K562 (cell line): ENCODE measurements around the gene ITGA11. TPM values are rescaled to one million over a fixed set of nuclear protein-coding genes. Genes with fewer than 3 reads are reported as not detected.

ENCODE experiments used
- ATAC-seq: fragments of 200-7000 bp; cut with Tn5 transposase; 3 replicates; pipeline ENCODE4 v1.9.1; 2020; ENCODE audit warnings: moderate library complexity
- BruUV-seq: library from RNA; stranded (reverse); fragments of 400-500 nt; replicated peaks from 2 replicates; lab custom pipeline; 2021; lab: Mats Ljungman, UMichigan
- CTCF ChIA-PET: fragments of 300-600 bp; formaldehyde crosslinking; extraction: SDS; loops from one replicate; lab custom pipeline; 2021; ENCODE audit warnings: low intra/inter-chr PET ratio; lab: Yijun Ruan, JAX
- POLR2A ChIA-PET: fragments of 300-600, 350-650 bp; sonication (Branson Sonifier 250); formaldehyde crosslinking; extraction: SDS; loops from one replicate; lab custom pipeline; 2021; ENCODE audit warnings: antibody characterized with exemption, inconsistent platforms; lab: Yijun Ruan, JAX
- DNase-seq, 4 experiments: peaks; one replicate each; pipeline versions ENCODE4 v3.0.0 to v3.0.0-alpha.2; 2011 to 2018; ENCODE audit warnings: low spot score in 3 of 4, mixed read lengths in 3 of 4; ENCODE audit errors: extremely low read depth in 1 of 4
- FAIRE-seq: peaks from 2 replicates; lab custom pipeline; 2011; peaks lifted over from hg19 to GRCh38; lab: Jason Lieb, UNC
- H2AFZ ChIP-seq: 2 replicates; pipeline ENCODE4 v1.6.0; 2011; ENCODE audit warnings: low read depth, low read length, control low read depth, inconsistent platforms
- H3K27ac ChIP-seq: fragments of 200-600 bp; 3 replicates; pipeline ENCODE4 v1.8.0; 2011; ENCODE audit warnings: low read depth, mild to moderate bottlenecking, control low read depth, inconsistent platforms, low read length, moderate library complexity, mixed read lengths; ENCODE audit errors: extremely low read depth
- H3K27me3 ChIP-seq, 2 experiments: fragments of 300-600 bp in 1 of 2; 2 replicates in 1 of 2; 3 replicates in 1 of 2; pipeline versions ENCODE4 v1.6.0 to v1.8.0; 2011; ENCODE audit warnings: inconsistent platforms in 2 of 2, low read length in 2 of 2, mild to moderate bottlenecking in 1 of 2, mixed read lengths in 1 of 2, moderate library complexity in 1 of 2; ENCODE audit not compliant: control insufficient read depth in 2 of 2, insufficient read depth in 2 of 2
- H3K36me3 ChIP-seq: fragments of 300-600 bp; 3 replicates; pipeline ENCODE4 v1.8.0; 2011; ENCODE audit warnings: mild to moderate bottlenecking, low read length, inconsistent platforms; ENCODE audit not compliant: control insufficient read depth, insufficient read depth
- H3K4me1 ChIP-seq, 2 experiments: fragments of 200-600 bp in 1 of 2; replicated peaks in 1 of 2; 2 replicates in 1 of 2; 3 replicates in 1 of 2; pipeline versions ENCODE4 v1.5.1 to v1.8.0; 2011; ENCODE audit warnings: inconsistent platforms in 2 of 2, low read length in 2 of 2, mild to moderate bottlenecking in 1 of 2, mixed read lengths in 1 of 2, moderate library complexity in 1 of 2; ENCODE audit not compliant: control insufficient read depth in 2 of 2, insufficient read depth in 2 of 2
- H3K4me2 ChIP-seq: 2 replicates; pipeline ENCODE4 v1.6.1; 2011; ENCODE audit warnings: low read length, control low read depth, inconsistent platforms, mixed read lengths; ENCODE audit not compliant: insufficient read depth
- H3K4me3 ChIP-seq: fragments of 200-600 bp; sonication (generic), shearing (Covaris generic); 2 replicates; pipeline ENCODE4 v1.5.1; 2016; ENCODE audit warnings: control low read depth, inconsistent platforms
- H3K79me2 ChIP-seq: fragments of 200-600 bp; 3 replicates; pipeline ENCODE4 v1.8.0; 2011; ENCODE audit warnings: low read length, inconsistent platforms; ENCODE audit not compliant: control insufficient read depth, insufficient read depth
- H3K9ac ChIP-seq, 2 experiments: 2 replicates each; pipeline versions ENCODE4 v1.6.0 to v1.6.1; 2011; ENCODE audit warnings: low read depth in 2 of 2, low read length in 2 of 2, control low read depth in 1 of 2, inconsistent platforms in 1 of 2, mild to moderate bottlenecking in 1 of 2, mixed read lengths in 1 of 2; ENCODE audit not compliant: insufficient read depth in 1 of 2
- H3K9me1 ChIP-seq: one replicate; pipeline ENCODE4 v1.6.0; 2011; ENCODE audit warnings: inconsistent platforms, mild to moderate bottlenecking, low read length, moderate library complexity; ENCODE audit not compliant: control insufficient read depth, insufficient read depth
- H3K9me3 ChIP-seq: replicated peaks from 2 replicates; pipeline ENCODE4 v1.5.1; 2011; ENCODE audit warnings: low read depth, low read length, inconsistent platforms; ENCODE audit not compliant: control insufficient read depth, insufficient read depth
- H4K20me1 ChIP-seq: replicated peaks from 2 replicates; pipeline ENCODE4 v1.6.1; 2011; ENCODE audit warnings: low read length, inconsistent platforms, mixed read lengths; ENCODE audit not compliant: control insufficient read depth, insufficient read depth
- BHLHE40 ChIP-seq: IDR thresholded peaks from 2 replicates; pipeline ENCODE4 v1.6.1; 2011; ENCODE audit warnings: low read length, improper control_type of control experiment
- CBX1 ChIP-seq: sonication (generic); IDR thresholded peaks from 2 replicates; pipeline ENCODE4 v1.6.1; 2016; ENCODE audit warnings: antibody characterized with exemption, low read depth, mild to moderate bottlenecking
- CREM ChIP-seq: IDR thresholded peaks from 2 replicates; pipeline ENCODE4 v1.6.1; 2014; ENCODE audit warnings: antibody characterized with exemption, low read depth
- EGR1 ChIP-seq: fragments of 450-650 bp; conservative IDR thresholded peaks from 2 replicates; pipeline ENCODE4 v1.6.1; 2017; ENCODE audit warnings: mild to moderate bottlenecking
- FIP1L1 ChIP-seq: fragments of 200-400 bp; formaldehyde crosslinking; IDR thresholded peaks from 2 replicates; pipeline ENCODE4 v1.6.1; 2018; ENCODE audit warnings: mild to moderate bottlenecking, low read depth, low read length; ENCODE audit not compliant: poor library complexity, severe bottlenecking
- FOXM1 ChIP-seq, 2 experiments: fragments of 450-650 bp in 1 of 2; sonication (generic) in 1 of 2; formaldehyde crosslinking in 1 of 2; IDR thresholded peaks; 2 replicates each; pipeline versions ENCODE4 v1.6.1 to v1.9.0; 2017 to 2022; ENCODE audit warnings: low read depth in 2 of 2, mild to moderate bottlenecking in 2 of 2, missing genetic modification reagents in 1 of 2, moderate library complexity in 1 of 2
- JUN ChIP-seq, 2 experiments: sonication (generic) in 1 of 2; formaldehyde crosslinking in 1 of 2; IDR thresholded peaks; 2 replicates each; pipeline versions ENCODE4 v1.6.1 to v1.8.0; 2012 to 2022; ENCODE audit warnings: borderline replicate concordance in 2 of 2, mild to moderate bottlenecking in 2 of 2, improper control_type of control experiment in 1 of 2, low read depth in 1 of 2, low read length in 1 of 2, missing genetic modification reagents in 1 of 2
- KLF16 ChIP-seq: IDR thresholded peaks from 2 replicates; pipeline ENCODE4 v1.6.1; 2016; ENCODE audit warnings: antibody characterized with exemption
- MED1 ChIP-seq: sonication (generic); formaldehyde crosslinking; IDR thresholded peaks from 2 replicates; pipeline ENCODE4 v1.8.1; 2023; ENCODE audit warnings: missing genetic modification reagents, borderline replicate concordance
- NBN ChIP-seq: fragments of 450-650 bp; IDR thresholded peaks from 2 replicates; pipeline ENCODE4 v1.6.1; 2016; ENCODE audit warnings: low read depth, mild to moderate bottlenecking
- NEUROD1 ChIP-seq: fragments of 150-350 bp; IDR thresholded peaks from 2 replicates; pipeline ENCODE4 v1.6.1; 2014; ENCODE audit warnings: borderline replicate concordance, low read length, low read depth; ENCODE audit not compliant: partially characterized antibody
- PHF8 ChIP-seq: fragments of 200-600 bp; sonication (generic); IDR thresholded peaks from 2 replicates; pipeline ENCODE4 v1.6.1; 2012; ENCODE audit warnings: mixed run types, mild to moderate bottlenecking, inconsistent platforms, low read length, moderate library complexity, borderline replicate concordance
- RNF219 ChIP-seq: fragments of 250-450 bp; sonication (Bioruptor Pico); IDR thresholded peaks from 2 replicates; pipeline ENCODE4 v1.5.0; 2022; ENCODE audit warnings: mild to moderate bottlenecking
- SPI1 ChIP-seq: IDR thresholded peaks from 2 replicates; pipeline ENCODE4 v1.6.1; 2011; ENCODE audit warnings: low read depth, low read length, control low read depth, borderline replicate concordance
- YY1 ChIP-seq, 3 experiments: IDR thresholded peaks; 2 replicates each; pipeline ENCODE4 v1.6.1; 2011; ENCODE audit warnings: low read length in 2 of 3, mild to moderate bottlenecking in 2 of 3, moderate library complexity in 2 of 3, borderline replicate concordance in 1 of 3, control low read depth in 1 of 3, low read depth in 1 of 3; ENCODE audit not compliant: insufficient read depth in 3 of 3, insufficient replicate concordance in 2 of 3, control insufficient read depth in 1 of 3, insufficient read length in 1 of 3; ENCODE audit errors: extremely low read depth in 1 of 3
- ZFX ChIP-seq: sonication (generic); formaldehyde crosslinking; IDR thresholded peaks from 2 replicates; pipeline ENCODE4 v1.8.0; 2022; ENCODE audit warnings: mild to moderate bottlenecking, missing genetic modification reagents, moderate library complexity
- ZNF740 ChIP-seq, 3 experiments: fragments of 200-800 bp in 1 of 3; sonication (Bioruptor generic) in 1 of 3; sonication (generic) in 1 of 3; formaldehyde crosslinking in 1 of 3; IDR thresholded peaks; 2 replicates each; pipeline versions ENCODE4 v1.6.1 to v1.8.0; 2016 to 2022; ENCODE audit warnings: mild to moderate bottlenecking in 2 of 3, missing compliant biosample characterization in 2 of 3, missing genetic modification characterization in 2 of 3, missing genetic modification reagents in 1 of 3
- WGBS: fragments of 100-300 bp; shearing (Covaris generic); methylation state at CpG from one replicate; pipeline ENCODE4 v1.1.6; 2016; ENCODE audit warnings: low coverage, mixed read lengths; ENCODE audit not compliant: insufficient coverage; ENCODE audit errors: missing lambda C conversion rate; 5-methylcytosine and 5-hydroxymethylcytosine counted together
- in situ Hi-C: fragments of 300-500 bp; cut with MboI; formaldehyde crosslinking; loops from 4 replicates; pipeline ENCODE4 v1.15.0; 2018; ENCODE audit warnings: inconsistent platforms, mixed read lengths
- intact Hi-C: fragments of 100-400 bp; cut with micrococcal nuclease; formaldehyde crosslinking; loops from 2 replicates; pipeline ENCODE4 v1.14.2; 2022
- polyA plus RNA-seq, 8 experiments: library from polyadenylated mRNA; depleted of rRNA in 4 of 8; stranded (reverse) in 5 of 8; unstranded in 3 of 8; fragments of >200 nt; fragmentation: Nextera tagmentation in 2 of 8; fragmentation: Illumina TruSeq in 1 of 8; extraction: Ambion mirVana in 2 of 8; extraction: Trizol in 1 of 8; gene quantifications; 2 replicates each; pipeline versions ENCODE4 v1.2.1 to v1.2.3, GENCODE V29; 2011 to 2014; ENCODE audit warnings: inconsistent platforms in 1 of 8, missing spikeins in 1 of 8
- total RNA-seq, 7 experiments: library from RNA; depleted of rRNA in 6 of 7; stranded (reverse); fragments of >200 nt in 6 of 7; fragmentation: Illumina TruSeq in 2 of 7; extraction: Trizol in 2 of 7; gene quantifications; 2 replicates each; pipeline versions ENCODE4 v1.2.1 to v1.2.3, GENCODE V29; 2011 to 2021; ENCODE audit warnings: low replicate concordance in 1 of 7

The ITGA11 gene
- total and polyA plus RNA-seq, 9 of the 15 experiments (the other 6 are each of a cell fraction or from before 2014, with no cell fraction given) = 0.01 TPM; not detected in 8

- ATAC-seq = peak; percentile 82
- no peak for FAIRE-seq
- peaks cover 38 to 84% of the 10 kb centered on the region in 2 experiments for H3K27me3 ChIP-seq
- H3K27ac ChIP-seq = no peak overlapping the region
- 1% methylated on average over 6 of the region's 6 CpGs for WGBS
- intact Hi-C loops (no loop called here), in situ Hi-C loops (no loop called here)
- no peak overlapping the region for H3K4me3 ChIP-seq
- CTCF ChIA-PET = no interaction called here
- BruUV-seq = no TSS peak
- H3K4me2 ChIP-seq = no peak overlapping the region
- no peaks in the 10 kb centered on the region for H3K4me1 ChIP-seq
- DNase-seq = peak; percentile 50 to 69 (median 59)
- 0 out of 2 replicates have a peak, but pooled peaks cover 6% of the 10 kb centered on the region for H4K20me1 ChIP-seq
- POLR2A ChIA-PET = interaction anchor here (0.5 to 0.7 kb wide), 3 partner anchors 9 to 20 kb away, joined by 3 read pairs; no protein-coding TSS in a partner anchor
- no peak overlapping the region for H2AFZ ChIP-seq
- no peaks in the 10 kb centered on the region for H3K9me3 ChIP-seq
- no peaks in the 10 kb centered on the region for H3K79me2 ChIP-seq
- H3K36me3 ChIP-seq = no peaks in the 10 kb centered on the region
- no peaks in the 10 kb centered on the region for H3K9me1 ChIP-seq
- no peak overlapping the region for H3K9ac ChIP-seq
- TF ChIP-seq CBX1 = no peak
- TF ChIP-seq NBN = no peak
- no peak for TF ChIP-seq ZFX (CRISPR knock-in tag)
- 0 out of 2 replicates have a peak, but pooled peaks have one; percentile 36 for TF ChIP-seq JUN (IDR thresholded peaks at IDR 0.05; ENCODE audit: borderline replicate concordance, low read depth, low read length)
- TF ChIP-seq JUN (CRISPR knock-in tag; IDR thresholded peaks at IDR 0.05; ENCODE audit: borderline replicate concordance) = no peak
- TF ChIP-seq SPI1 = no peak
- TF ChIP-seq ZNF740 (CRISPR knock-in tag; IDR thresholded peaks at IDR 0.05) = peak; percentile 85
- peak in 1 of 2 experiments; percentile 53; a peak in 1 of 4 replicates for TF ChIP-seq ZNF740 (tag; IDR thresholded peaks at IDR 0.05)
- peak; percentile 78 for TF ChIP-seq EGR1
- TF ChIP-seq YY1 (IDR thresholded peaks at IDR 0.05; ENCODE audit: borderline replicate concordance in 1 of 3, control insufficient read depth in 1 of 3, extremely low read depth in 1 of 3, insufficient read depth in 3 of 3, insufficient read length in 1 of 3, insufficient replicate concordance in 2 of 3, low read depth in 1 of 3, low read length in 2 of 3) = no peak
- no peak for TF ChIP-seq FIP1L1
- no peak for TF ChIP-seq RNF219 (CRISPR knock-in tag)
- peak; percentile 29; the same call in 1 of the 2 replicates for TF ChIP-seq KLF16
- no peak for TF ChIP-seq PHF8
- peak; percentile 18 for TF ChIP-seq NEUROD1
- TF ChIP-seq MED1 (CRISPR knock-in tag) = no peak
- no peak for TF ChIP-seq FOXM1 (IDR thresholded peaks at IDR 0.05; ENCODE audit: low read depth)
- TF ChIP-seq FOXM1 (CRISPR knock-in tag; IDR thresholded peaks at IDR 0.05; ENCODE audit: low read depth) = no peak
- peak; percentile 66 for TF ChIP-seq BHLHE40
- TF ChIP-seq CREM = 0 out of 2 replicates have a peak, but pooled peaks have one; percentile 33
Observed at GRCh38 chr15:68348081-68348480, 83.9 kb downstream of the ITGA11 start.
